ENCODE results near the gene PTPRT.

PTPRT gene

DNA sequence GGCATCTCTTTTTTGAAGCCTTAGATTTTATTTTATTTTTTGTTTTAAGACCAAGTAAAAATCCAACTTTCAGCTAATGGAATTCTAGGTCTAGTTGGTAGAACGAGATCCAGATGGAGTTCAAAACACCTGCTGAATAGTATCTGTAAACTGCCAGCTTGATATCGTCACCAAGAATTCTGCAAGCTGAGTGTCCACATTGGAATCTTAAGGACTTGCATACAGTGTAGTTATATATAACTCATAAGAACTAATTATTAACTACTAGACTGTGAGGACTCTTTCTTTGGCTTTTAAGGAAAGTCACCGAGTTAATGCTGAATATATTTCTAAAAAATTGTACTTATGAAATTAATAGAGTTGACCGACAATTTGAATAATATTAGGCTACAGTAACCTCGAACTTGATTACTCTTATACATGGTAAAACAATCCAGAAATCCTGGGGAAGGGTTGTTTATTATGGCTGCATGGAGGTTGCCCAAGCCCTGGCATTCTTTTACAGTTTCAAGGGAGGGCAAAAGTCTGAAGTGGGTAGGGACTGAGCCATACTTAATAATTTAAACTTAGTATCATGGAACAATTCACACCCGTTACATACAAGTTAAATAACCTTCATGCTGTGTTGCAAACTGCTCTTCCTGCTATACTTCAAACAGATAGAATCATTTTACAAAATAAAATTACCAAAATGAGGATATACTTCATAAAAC lies 553.9 kb downstream of the PTPRT start:
- Histone ChIP-seq H3K4me1 (ENCODE audit: insufficient read depth, low read length) (no peaks in the 10 kb centered on the region), H2AFZ (ENCODE audit: low read depth, low read length) (no peak overlapping the region), H3K27me3 (ENCODE audit: insufficient read depth, low read length) (no peaks in the 10 kb centered on the region), H3K36me3 (ENCODE audit: insufficient read depth, low read length) (no peaks in the 10 kb centered on the region), H3K9me3 (ENCODE audit: low read length) (no peaks in the 10 kb centered on the region), H3K4me3 (ENCODE audit: low read length) (no peak overlapping the region)

DNA sequence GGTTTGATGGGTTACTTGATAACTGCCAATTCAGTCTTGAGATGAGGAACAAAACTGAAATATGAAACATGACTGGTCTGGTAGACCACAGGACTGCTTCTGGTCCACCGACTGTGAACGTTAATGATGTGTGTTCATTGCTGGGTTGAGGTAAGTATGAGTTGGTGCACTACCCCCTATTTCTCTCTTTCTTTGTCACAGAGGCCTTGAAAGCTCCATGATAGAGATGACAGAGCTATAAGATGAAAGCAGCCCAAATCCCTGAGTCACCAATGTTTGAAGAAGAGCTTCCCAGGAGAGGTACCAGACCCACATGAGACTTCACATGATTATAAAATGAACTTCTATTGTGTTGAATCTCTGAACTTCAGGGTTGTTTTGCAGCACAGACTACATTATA lies 555.5 kb downstream of the PTPRT start:
- H3K36me3 ChIP-seq (ENCODE audit: insufficient read depth, low read length): no peaks in the 10 kb centered on the region
- no peaks in the 10 kb centered on the region for H3K27me3 ChIP-seq (ENCODE audit: insufficient read depth, low read length)
- H2AFZ ChIP-seq (ENCODE audit: low read depth, low read length): no peak overlapping the region
- no peak overlapping the region for H3K4me3 ChIP-seq (ENCODE audit: low read length)
- H3K9me3 ChIP-seq (ENCODE audit: low read length): no peaks in the 10 kb centered on the region
- H3K4me1 ChIP-seq (ENCODE audit: insufficient read depth, low read length): no peaks in the 10 kb centered on the region

- Histone ChIP-seq H3K4me1 (ENCODE audit: insufficient read depth, low read length) (no peaks in the 10 kb centered on the region), H3K9me3 (ENCODE audit: low read length) (no peaks in the 10 kb centered on the region), H3K4me3 (ENCODE audit: low read length) (no peak overlapping the region), H2AFZ (ENCODE audit: low read depth, low read length) (no peak overlapping the region), H3K27me3 (ENCODE audit: insufficient read depth, low read length) (no peaks in the 10 kb centered on the region), H3K36me3 (ENCODE audit: insufficient read depth, low read length) (no peaks in the 10 kb centered on the region)
Measured at GRCh38 chr20:42628683-42629082, 561.0 kb downstream of the PTPRT start.

- H3K36me3 ChIP-seq (ENCODE audit: insufficient read depth, low read length): no peaks in the 10 kb centered on the region
- no peaks in the 10 kb centered on the region for H3K9me3 ChIP-seq (ENCODE audit: low read length)
Measured at GRCh38 chr20:42613076-42613475, 576.6 kb downstream of the PTPRT start.

GRCh38 chr20:42611889-42612837 lies 577.5 kb downstream of the PTPRT start:
- H3K9me3 ChIP-seq (ENCODE audit: low read length): no peaks in the 10 kb centered on the region
- no peak overlapping the region for H3K4me3 ChIP-seq (ENCODE audit: low read length)
- no peak overlapping the region for H2AFZ ChIP-seq (ENCODE audit: low read depth, low read length)

More at GRCh38 chr20:42613076-42613475, 576.6 kb downstream of the PTPRT start:
- Histone ChIP-seq H2AFZ (ENCODE audit: low read depth, low read length) (no peak overlapping the region), H3K27me3 (ENCODE audit: insufficient read depth, low read length) (no peaks in the 10 kb centered on the region), H3K4me3 (ENCODE audit: low read length) (no peak overlapping the region), H3K4me1 (ENCODE audit: insufficient read depth, low read length) (no peaks in the 10 kb centered on the region)

DNA sequence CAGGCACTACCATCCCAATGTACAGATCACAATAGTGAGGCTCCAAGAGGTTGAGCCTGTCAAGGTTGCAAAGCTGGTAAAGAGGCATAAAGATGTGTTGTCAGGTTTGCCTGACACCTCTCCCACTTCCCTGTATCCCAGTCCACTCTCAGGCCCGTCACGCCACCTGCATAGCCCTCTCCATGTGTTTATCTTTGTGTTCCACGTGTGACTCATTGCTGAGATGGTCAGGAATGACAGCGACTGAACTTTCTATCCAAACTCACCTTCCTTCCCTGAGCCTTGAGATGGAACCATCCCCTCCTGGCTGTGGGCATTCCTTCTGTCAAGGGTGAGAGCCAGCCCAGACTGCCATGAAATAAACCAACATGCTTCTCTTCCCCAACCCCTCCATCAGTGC lies 578.3 kb downstream of the PTPRT start:
- Histone ChIP-seq H3K4me3 (ENCODE audit: low read length) (no peak overlapping the region), H3K27me3 (ENCODE audit: insufficient read depth, low read length) (no peaks in the 10 kb centered on the region), H3K9me3 (ENCODE audit: low read length) (no peaks in the 10 kb centered on the region), H2AFZ (ENCODE audit: low read depth, low read length) (no peak overlapping the region), H3K36me3 (ENCODE audit: insufficient read depth, low read length) (no peaks in the 10 kb centered on the region), H3K4me1 (ENCODE audit: insufficient read depth, low read length) (no peaks in the 10 kb centered on the region)

More at GRCh38 chr20:42611889-42612837, 577.5 kb downstream of the PTPRT start:
- no peaks in the 10 kb centered on the region for H3K36me3 ChIP-seq (ENCODE audit: insufficient read depth, low read length)
- no peaks in the 10 kb centered on the region for H3K27me3 ChIP-seq (ENCODE audit: insufficient read depth, low read length)
- H3K4me1 ChIP-seq (ENCODE audit: insufficient read depth, low read length): no peaks in the 10 kb centered on the region

DNA sequence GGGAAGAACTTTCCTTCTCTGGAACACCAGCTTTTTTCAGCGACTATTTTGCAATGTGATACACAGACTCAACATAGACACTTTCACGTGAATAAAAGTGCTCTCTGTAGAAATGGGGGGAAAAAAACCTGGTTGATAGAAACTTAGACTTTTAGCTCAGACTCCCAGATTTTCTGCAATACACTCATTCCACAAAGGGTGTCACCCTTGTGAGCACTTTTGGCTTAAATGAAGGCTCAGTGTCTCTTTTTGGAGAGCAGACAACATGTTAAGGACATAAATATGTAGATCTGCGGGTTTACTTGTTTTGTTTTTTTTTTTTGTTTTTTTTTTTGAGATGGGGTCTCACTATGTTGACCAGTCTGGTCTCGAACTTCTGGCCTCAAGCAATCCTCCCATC lies 579.6 kb downstream of the PTPRT start:
- no peaks in the 10 kb centered on the region for H3K27me3 ChIP-seq (ENCODE audit: insufficient read depth, low read length)
- no peaks in the 10 kb centered on the region for H3K36me3 ChIP-seq (ENCODE audit: insufficient read depth, low read length)
- no peak overlapping the region for H2AFZ ChIP-seq (ENCODE audit: low read depth, low read length)
- H3K4me3 ChIP-seq (ENCODE audit: low read length): no peak overlapping the region
- no peaks in the 10 kb centered on the region for H3K4me1 ChIP-seq (ENCODE audit: insufficient read depth, low read length)
- H3K9me3 ChIP-seq (ENCODE audit: low read length): no peaks in the 10 kb centered on the region

DNA sequence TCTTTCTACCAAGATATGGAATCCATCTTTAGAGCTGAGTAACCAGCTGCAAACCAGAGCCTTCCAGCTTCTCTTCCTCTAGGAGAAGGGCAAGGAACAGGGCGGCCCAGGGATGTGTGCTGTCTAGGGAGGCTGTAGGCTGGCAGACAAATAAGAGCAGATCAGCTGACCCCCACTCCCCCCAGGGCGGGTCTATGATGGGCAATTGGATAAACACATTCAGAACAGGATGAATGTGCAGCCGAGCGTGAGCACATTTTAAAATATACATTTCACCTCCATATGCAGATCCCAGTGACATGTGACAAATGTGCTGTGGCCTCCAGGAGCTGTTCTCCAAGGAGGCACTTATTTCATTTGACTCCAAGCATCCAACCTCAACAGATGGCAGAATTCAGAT lies 580.1 kb downstream of the PTPRT start:
- H3K4me1 ChIP-seq (ENCODE audit: insufficient read depth, low read length): no peaks in the 10 kb centered on the region
- H3K27me3 ChIP-seq (ENCODE audit: insufficient read depth, low read length): no peaks in the 10 kb centered on the region
- no peak overlapping the region for H3K4me3 ChIP-seq (ENCODE audit: low read length)
- no peaks in the 10 kb centered on the region for H3K36me3 ChIP-seq (ENCODE audit: insufficient read depth, low read length)
- H2AFZ ChIP-seq (ENCODE audit: low read depth, low read length): no peak overlapping the region
- no peaks in the 10 kb centered on the region for H3K9me3 ChIP-seq (ENCODE audit: low read length)

GRCh38 chr20:42604998-42605956 lies 584.4 kb downstream of the PTPRT start:
- Histone ChIP-seq H2AFZ (ENCODE audit: low read depth, low read length) (no peak overlapping the region), H3K27me3 (ENCODE audit: insufficient read depth, low read length) (no peaks in the 10 kb centered on the region), H3K4me1 (ENCODE audit: insufficient read depth, low read length) (no peaks in the 10 kb centered on the region), H3K36me3 (ENCODE audit: insufficient read depth, low read length) (no peaks in the 10 kb centered on the region), H3K9me3 (ENCODE audit: low read length) (no peaks in the 10 kb centered on the region), H3K4me3 (ENCODE audit: low read length) (no peak overlapping the region)

- Histone ChIP-seq H3K36me3 (ENCODE audit: insufficient read depth, low read length) (no peaks in the 10 kb centered on the region), H3K9me3 (ENCODE audit: low read length) (no peaks in the 10 kb centered on the region), H3K4me3 (ENCODE audit: low read length) (no peak overlapping the region), H3K27me3 (ENCODE audit: insufficient read depth, low read length) (no peaks in the 10 kb centered on the region), H2AFZ (ENCODE audit: low read depth, low read length) (no peak overlapping the region), H3K4me1 (ENCODE audit: insufficient read depth, low read length) (no peaks in the 10 kb centered on the region)
Measured at GRCh38 chr20:42603655-42604054, 586.1 kb downstream of the PTPRT start.

DNA sequence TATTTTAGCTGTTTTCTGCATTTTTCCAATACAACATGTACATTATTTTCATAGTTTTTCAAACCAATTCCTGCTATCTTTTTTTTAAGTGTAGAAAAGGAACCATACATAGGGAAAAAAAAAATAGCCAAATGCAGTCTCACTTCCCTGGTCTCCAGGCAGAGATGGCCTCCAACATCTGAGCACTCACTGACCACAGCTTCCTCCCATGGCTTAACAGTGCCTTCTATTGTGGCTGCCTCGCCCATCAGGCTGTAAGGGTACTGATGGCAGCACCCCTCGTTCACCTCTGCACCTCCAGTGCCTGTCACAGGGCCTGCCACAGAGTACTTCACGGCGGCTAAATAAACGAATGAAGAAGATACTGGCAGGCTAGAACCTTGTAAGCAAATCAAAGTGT lies 591.1 kb downstream of the PTPRT start:
- no peaks in the 10 kb centered on the region for H3K9me3 ChIP-seq (ENCODE audit: low read length)
- H3K4me3 ChIP-seq (ENCODE audit: low read length): no peak overlapping the region
- H3K36me3 ChIP-seq (ENCODE audit: insufficient read depth, low read length): no peaks in the 10 kb centered on the region
- no peaks in the 10 kb centered on the region for H3K27me3 ChIP-seq (ENCODE audit: insufficient read depth, low read length)
- no peak overlapping the region for H2AFZ ChIP-seq (ENCODE audit: low read depth, low read length)
- H3K4me1 ChIP-seq (ENCODE audit: insufficient read depth, low read length): no peaks in the 10 kb centered on the region

GRCh38 chr20:42595625-42596024 lies 594.1 kb downstream of the PTPRT start:
- Histone ChIP-seq H3K9me3 (ENCODE audit: low read length) (no peaks in the 10 kb centered on the region), H3K4me3 (ENCODE audit: low read length) (no peak overlapping the region), H3K27me3 (ENCODE audit: insufficient read depth, low read length) (no peaks in the 10 kb centered on the region), H3K4me1 (ENCODE audit: insufficient read depth, low read length) (no peaks in the 10 kb centered on the region), H2AFZ (ENCODE audit: low read depth, low read length) (no peak overlapping the region), H3K36me3 (ENCODE audit: insufficient read depth, low read length) (no peaks in the 10 kb centered on the region)

Data from neuron (in vitro differentiated cells).